Choroid plexus epithelial cell (primary cell): ENCODE measurements around the gene EEF1AKMT3.

Experiments
- DNase-seq: peaks from one replicate; pipeline ENCODE4 v3.0.0-alpha.2; 2010; ENCODE audit warnings: low read depth
- H3K4me3 ChIP-seq: 2 replicates; pipeline ENCODE4 v1.5.1; 2011; ENCODE audit warnings: low read depth, mild to moderate bottlenecking, control low read depth, low read length, moderate library complexity
- CTCF ChIP-seq: conservative IDR thresholded peaks from 2 replicates; pipeline ENCODE4 v1.5.1; 2011; ENCODE audit warnings: low read depth, mild to moderate bottlenecking, control low read depth, inconsistent platforms, low read length, moderate library complexity

EEF1AKMT3 gene

GRCh38 chr12:57745485-57745881, 26.9 kb upstream of the EEF1AKMT3 start:
- no peak for TF ChIP-seq CTCF

DNA sequence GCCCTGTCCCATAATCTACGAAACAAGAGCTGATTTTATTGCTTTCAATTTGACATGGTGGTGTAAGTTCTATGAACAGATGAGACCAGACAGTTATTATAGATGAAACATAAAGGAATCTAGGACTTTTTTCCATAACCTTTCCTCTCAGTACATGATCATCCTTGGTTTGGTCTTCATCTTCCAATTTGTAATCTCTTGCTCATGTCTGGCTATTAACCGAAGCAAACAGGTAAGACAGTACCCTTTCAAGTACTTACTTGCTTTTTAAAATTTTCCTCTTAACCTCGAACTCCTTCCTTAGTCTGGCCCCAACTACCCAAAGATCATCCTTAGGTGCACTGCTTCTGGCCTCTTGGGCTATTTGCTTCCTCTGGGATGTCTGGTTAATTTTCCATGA, 26.4 kb upstream of the EEF1AKMT3 start:
- no peak for DNase-seq
- H3K4me3 ChIP-seq: peak overlapping the region; percentile 95
- no peak for TF ChIP-seq CTCF

More at GRCh38 chr12:57745485-57745881, 26.9 kb upstream of the EEF1AKMT3 start:
- peak overlapping the region; percentile 95 for H3K4me3 ChIP-seq
- no peak for DNase-seq

DNA sequence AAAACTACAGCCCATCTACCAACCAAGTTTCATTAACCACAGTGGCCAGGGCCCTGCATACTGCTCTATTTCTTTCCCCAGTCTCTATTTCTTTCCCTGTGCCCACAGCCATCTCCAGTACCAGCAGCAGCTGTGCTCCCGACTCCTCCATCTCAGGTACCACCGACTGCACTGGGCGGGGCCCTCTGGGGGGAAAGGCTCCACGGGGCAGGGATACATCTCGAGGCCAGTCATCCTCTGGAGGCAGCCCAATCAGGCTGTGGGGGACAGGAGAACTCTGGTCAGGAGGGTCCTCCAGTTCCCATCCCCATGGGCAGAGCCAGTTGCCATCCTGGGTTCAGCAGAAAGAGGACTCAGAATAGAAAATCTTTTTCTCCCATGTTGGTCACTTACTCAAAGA, 23.4 kb upstream of the EEF1AKMT3 start:
- no peak for DNase-seq
- H3K4me3 ChIP-seq: no peak overlapping the region
- TF ChIP-seq CTCF: no peak

DNA sequence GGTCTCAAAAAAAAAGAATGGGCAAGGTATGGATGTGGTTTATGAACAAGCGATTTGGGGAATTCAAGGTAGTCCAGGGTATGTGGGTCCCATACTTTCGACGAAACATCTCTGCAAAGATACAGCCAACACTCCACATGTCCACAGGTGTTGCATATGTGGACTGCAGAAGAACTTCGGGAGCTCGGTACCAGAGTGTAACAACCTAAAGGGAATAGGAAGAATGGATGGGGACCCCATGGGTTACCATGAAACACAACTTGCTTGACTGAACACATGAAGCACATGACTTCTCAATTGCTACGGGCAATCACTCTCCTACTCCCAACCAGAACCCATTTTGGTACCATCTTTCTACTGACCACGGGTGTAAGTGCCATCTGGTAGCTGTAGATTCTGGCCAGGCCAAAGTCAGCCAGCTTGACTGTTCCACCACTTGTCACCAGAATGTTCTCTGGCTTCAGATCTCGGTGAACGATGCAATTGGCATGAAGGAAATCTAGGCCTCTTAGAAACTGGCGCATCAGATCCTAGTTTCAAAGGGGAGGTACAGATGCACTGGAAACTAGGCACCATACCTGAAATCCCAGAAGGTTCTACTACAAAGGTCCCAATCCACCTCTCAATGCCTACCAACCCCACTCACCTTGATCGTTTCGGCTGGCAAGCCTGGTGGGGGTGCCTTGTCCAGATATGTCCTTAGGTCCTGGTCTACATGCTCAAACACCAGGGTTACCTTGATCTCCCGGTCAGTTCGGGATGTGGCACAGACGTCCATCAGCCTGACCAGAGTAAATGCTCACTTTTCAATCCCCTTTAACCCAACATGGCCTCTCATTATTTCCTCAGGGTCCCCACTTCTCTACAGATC, 21.6 kb upstream of the EEF1AKMT3 start:
- no peak for TF ChIP-seq CTCF
- DNase-seq: no peak
- peak overlapping the region; percentile 88 for H3K4me3 ChIP-seq

GRCh38 chr12:57751432-57751787, 21.0 kb upstream of the EEF1AKMT3 start:
- TF ChIP-seq CTCF: no peak
- no peak for DNase-seq
- H3K4me3 ChIP-seq: peak overlapping the region; percentile 88

DNA sequence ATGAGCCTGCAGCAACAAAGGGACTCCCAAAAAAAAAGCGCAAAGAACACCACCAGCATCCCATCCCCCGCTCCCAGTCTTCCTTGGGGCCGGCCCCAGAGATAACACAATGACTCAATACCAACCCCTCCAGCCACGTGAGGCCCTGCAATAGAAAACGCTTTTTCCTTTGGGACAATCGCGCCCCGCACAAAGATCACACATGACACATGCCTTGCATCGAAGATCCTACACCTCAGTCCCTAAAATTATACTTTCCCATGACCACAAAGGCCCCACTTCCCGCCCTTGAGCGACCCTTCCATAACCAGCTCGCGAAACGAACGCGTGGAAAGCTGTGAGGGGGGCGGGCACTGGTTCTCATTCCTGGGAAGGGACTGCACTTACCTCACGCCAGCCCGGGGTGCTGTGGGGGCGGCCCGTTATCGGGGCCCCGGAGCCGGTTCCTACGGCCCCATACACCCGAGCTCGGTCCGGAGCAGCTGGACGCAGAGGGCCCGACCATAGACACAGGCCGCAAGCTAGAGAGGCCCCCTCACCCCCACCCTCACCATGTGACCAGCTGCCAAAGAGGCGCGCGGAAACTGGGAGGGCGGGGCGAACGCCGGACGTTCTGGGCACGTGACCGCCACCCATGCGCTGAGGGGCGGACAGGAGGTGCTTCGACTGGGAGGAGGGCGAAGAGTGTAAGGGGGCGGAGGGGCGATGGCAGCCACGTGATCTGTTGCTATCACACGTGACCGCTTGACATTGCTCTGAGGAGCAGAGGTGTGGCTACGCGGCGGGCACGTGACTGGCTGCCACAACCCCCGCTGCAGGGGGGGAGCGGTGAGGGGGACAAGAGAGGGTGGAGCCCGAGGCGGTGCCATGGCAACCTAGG, 20.4 kb upstream of the EEF1AKMT3 start, which contains the start of gene CDK4:
CDK4 (minus strand) TSS at position 523 of the 880 bp plus-strand sequence. CDS start 593 bp downstream, outside the sequence.
- H3K4me3 ChIP-seq: peak within 1 kb of the TSS; percentile 88
- peak; percentile 100 for DNase-seq
- TF ChIP-seq CTCF: no peak
